ENCODE data around the gene R3HDM1. TPM values are rescaled to one million over a fixed set of nuclear protein-coding genes. Genes with fewer than 3 reads are reported as not detected.
"Not testable (repeated sequence)": the region's sequence is repeated elsewhere in the genome, so short reads cannot be mapped to it uniquely, and the experiment has no call there.

The R3HDM1 gene
- total RNA-seq, 1 donor from 2014 or later = 4.6 TPM

DNA sequence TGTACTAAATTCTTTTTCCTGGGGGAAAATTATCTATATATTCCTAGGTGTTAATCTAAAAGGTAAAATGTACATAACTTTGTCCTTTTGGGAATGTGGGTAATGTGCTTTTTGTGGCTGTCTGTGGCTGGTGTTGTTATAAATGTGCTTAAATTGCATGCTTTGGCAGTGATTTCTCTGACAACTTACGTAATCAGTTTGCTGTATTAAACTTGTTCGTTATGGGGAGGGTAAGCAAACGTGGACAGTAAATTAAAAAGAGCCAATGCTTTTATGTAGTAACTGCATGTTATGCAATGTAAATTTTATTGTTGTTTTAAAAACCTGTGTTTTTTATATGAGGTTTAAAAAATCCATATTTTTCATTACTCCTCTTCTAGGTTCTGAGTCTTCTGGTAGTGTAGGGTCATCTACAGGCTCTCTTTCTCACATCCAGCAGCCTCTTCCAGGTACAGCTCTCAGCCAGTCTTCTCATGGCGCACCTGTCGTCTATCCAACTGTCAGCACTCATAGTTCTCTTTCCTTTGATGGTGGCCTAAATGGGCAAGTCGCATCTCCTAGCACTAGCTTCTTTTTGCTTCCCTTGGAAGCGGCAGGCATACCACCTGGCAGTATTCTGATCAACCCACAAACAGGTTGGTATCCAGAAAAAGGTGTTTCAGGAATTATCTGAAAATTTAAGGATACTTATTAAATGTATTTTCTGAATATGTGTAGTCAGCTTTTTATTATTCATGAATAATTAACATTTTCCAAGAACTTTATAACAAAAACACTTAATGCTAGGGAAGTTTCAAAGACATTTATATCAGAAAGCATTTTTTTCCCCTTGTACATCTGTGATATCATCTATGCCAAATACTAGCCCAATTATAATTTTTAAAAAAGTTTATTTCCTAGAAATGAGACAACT lies 110.1 kb downstream of the R3HDM1 start:
- DNase-seq (ENCODE audit: low read depth in 2 of 2) = no peak

DNA sequence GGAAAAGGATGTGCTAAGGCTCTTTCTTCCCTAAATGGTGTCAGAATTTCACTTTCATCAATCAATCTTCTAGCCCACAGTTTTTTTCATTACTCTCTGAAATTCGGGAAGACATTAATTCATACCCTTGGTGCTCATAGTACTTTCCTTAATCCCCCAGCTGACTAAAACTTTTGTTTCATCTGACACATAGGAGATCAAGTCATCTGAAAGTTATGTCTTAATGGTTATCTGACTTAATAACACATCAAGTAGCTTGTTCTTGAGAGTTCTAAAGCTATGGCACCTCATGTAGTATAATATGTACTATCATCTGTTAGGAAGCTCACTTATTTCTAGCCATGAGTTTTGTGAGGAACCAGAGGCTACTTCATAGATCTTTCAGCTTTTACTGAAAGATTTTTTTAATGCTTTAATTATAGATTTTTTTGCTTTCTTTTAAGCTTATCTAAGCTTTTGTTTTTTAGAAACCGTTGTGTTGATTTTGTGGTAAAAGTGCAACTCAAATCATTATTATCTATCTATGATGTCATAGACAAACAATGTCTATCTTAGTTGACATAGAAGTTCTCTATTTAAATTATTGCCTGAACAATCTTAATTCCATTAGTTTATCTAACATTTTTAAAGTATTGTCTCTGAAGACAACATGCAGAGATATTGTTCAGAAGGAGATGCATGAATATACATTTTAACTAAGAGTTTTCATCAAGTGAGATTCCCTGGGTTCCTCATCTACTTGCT lies 116.7 kb downstream of the R3HDM1 start:
- DNase-seq (ENCODE audit: low read depth in 2 of 2) = no peak

DNA sequence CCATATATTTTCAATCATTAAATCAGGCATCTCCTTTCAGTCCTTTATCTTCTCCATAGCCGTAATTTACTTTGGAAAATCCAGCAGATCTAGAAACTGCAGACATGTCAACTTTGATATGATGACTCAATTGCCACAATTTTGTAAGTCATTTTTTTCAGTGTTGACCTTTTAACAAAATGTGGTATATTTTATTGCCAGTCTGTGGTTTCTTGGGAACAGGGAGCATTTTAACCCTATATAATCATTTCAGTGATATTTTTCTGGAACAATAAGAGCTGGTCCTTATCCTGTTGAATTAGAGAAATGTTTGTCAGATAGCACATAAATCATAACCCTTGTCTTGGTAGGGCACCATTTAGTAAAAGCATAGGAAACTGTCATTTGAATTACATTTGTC lies 119.4 kb downstream of the R3HDM1 start:
- no peak for DNase-seq (ENCODE audit: low read depth in 2 of 2)

DNA sequence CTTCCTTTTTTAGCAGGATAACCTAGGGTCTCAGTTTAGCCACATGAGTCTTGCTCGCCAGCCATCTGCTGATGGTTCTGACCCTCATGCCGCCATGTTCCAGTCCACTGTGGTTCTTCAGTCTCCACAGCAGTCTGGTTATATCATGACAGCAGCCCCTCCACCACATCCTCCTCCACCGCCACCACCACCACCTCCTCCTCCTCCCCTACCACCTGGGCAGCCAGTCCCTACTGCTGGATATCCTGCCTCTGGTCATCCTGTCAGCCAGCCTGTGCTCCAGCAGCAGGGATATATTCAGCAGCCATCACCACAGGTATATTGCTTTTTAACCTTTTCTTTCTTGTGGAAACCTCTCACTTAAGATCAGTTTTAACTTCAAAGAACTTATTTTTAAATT lies 120.4 kb downstream of the R3HDM1 start:
- DNase-seq (ENCODE audit: low read depth in 2 of 2) = no peak

DNA sequence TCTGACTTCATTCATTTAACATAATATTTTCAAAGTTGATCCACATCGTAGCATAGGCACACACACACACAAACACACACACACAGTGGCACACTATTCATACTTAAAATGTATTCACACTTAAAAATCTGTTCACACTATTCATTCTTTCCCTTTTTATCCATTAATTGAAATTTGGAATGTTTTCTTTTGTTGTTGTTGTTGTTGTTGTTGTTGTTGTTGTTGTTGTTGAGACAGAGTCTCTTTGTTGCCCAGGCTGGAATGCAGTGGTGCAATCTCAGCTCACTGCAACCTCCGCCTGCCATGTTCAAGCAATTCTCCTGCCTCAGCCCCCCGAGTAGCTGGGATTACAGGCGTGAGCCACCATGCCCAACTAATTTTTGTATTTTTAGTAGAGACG lies 123.0 kb downstream of the R3HDM1 start:
- DNase-seq (ENCODE audit: low read depth in 2 of 2) = not testable (repeated sequence)

DNA sequence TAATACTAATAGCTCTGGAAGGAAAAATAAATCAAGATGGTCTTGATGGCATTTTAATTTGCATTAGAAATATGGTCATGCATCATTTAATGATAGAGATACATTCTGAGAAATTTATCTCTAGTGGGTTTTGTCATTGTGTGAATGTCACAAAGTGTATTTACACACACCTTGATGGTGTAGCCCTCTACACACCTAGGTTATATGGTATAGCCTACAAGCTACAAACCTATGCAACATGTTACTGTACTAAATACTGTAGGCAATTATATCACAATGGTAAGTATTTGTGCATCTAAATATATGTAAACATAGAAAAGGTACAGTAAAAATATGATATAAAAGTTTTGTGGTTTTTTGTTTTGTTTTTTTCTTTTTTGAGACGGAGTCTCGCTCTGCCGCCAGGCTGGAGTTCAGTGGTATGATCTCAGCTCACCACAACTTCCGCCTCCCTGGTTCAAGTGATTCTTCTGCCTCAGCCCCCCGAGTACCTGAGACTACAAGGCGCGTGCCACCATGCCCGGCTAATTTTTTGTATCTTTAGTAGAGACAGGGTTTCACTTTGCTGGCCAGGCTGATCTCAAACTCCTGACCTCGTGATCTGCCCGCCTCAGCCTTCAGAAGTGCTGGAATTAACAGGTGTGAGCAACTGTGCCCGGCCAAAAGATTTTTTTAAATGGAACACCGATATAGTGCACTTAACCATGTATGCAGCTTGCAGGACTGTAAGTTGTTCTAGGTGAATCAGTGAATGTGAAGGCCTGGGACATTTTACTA lies 126.7 kb downstream of the R3HDM1 start:
- DNase-seq (ENCODE audit: low read depth in 2 of 2) = no peak

DNA sequence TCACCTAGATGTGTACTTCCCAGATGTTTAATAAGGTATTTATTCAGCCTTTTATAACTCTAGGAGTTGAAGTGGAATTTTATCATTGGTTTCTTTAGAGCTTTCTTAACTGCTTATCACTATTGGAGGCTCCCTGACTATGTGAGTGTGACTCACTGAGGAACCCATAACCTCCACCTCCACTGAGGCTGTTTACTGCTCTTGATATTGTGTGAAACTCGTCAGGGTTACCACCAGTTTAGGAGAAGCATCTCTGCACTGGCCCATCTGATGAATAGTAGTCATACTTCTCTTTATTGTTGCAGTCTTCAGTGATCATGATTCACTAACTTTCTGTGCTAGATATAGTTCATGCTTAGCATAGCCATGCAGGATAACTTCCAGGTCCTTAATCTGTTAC lies 130.8 kb downstream of the R3HDM1 start:
- DNase-seq (ENCODE audit: low read depth in 2 of 2) = peak in 1 of 2 donors; percentile 1

DNA sequence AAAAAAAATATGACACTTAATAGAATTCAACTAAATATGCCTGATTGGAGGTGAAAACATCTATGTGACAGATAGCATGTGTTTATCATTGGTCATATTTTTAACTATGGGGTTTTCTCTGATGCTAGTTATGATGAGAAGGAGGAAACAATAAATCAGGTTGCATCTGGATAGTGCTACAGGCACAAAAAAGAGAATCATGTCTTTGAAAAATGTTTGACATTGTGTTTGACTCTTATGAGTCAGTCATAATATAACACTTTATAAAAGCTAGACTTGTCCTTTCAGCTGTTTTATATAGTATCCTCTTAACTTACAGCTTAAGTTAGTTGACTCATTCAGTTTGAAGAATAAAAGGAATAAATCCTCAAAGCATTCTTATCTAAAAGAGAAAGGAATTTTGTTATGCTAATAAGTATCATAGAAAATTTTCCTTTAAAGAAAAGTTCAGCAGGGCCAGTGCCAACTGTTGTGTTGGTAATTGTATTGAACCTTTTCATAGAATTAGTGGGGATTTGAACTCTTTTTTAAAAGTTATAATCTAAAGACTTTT lies 131.9 kb downstream of the R3HDM1 start:
- peak in 1 of 2 donors; percentile 12 for DNase-seq (ENCODE audit: low read depth in 2 of 2)

DNA sequence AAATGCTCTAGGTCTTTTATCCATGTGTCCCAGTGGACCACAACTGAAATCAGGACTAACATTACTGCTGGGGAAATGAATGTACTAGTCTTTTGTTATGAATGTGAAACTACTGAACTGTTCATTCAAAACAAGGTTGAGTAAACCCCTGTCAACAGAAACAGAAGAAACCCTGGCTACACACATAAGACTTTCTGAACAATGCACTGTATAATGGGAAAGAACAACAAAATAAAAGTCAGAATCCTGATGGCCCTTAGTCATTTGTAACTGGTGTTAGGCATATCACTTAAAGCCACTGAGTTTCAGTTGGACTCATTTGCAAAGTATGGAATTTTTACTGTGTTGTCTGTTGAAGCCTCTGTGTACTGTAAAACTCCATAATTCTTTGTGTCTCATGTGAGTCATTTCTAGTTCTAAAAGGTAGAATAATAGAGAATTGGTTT lies 133.4 kb downstream of the R3HDM1 start:
- DNase-seq (ENCODE audit: low read depth in 2 of 2) = peak; percentile 11 to 56

DNA sequence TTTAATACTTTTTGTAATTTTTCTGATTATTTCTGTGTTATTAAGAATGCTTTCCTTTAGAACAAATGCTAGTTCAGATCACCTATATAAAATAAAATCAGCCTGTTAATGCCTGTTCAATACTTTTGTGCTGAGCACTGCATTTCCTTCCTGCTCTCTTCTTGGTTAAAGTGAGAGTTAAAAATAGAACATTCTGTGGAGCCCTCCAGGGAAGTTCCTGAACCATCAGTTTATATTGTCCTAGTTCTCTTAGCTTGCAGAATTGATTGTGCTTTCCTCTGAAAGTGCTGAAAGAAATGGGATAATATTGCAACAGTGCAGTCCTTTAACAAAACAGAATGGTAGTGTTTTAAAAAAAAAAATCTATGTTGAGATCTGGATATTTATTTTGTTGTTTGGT lies 135.8 kb downstream of the R3HDM1 start:
- peak; percentile 56 to 72 for DNase-seq (ENCODE audit: low read depth in 2 of 2)

DNA sequence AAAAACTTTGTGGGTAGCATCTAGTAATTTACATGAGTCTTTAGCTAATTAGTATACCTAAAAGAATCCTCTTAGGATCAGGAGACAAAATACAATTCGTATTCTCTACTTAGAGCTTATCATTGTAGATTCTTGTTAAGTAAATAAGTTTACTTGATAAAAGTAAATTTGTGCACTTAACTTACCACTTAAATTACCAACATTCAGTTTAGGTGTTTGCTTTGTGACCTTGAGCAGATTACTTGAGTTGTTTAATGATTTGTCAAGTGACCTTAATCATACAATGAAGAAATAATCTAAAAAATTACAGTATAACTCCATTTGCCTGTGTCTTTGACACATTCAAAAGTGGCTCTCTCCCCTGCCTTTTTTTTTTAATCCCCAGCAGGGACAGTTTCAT lies 143.2 kb downstream of the R3HDM1 start:
- DNase-seq (ENCODE audit: low read depth in 2 of 2) = no peak

DNA sequence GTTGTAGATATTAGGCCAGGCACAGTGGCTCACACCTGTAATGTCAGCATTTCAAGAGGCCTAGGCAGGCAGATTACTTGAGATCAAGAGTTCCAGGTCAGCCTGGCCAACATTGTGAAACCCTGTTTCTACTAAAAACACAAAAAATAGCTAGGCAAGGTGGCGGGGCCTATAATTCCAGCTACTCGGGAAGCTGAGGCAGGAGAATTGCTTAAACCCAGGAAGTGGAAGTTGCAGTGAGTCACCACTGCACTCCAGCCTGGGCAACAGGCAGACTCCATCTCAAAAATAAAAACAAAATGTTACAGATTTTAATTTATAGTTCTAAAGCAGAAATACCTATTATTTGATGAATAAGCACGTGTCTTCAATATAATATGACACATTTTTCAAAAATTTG lies 144.7 kb downstream of the R3HDM1 start:
- DNase-seq (ENCODE audit: low read depth in 2 of 2) = peak; percentile 7 to 44

DNA sequence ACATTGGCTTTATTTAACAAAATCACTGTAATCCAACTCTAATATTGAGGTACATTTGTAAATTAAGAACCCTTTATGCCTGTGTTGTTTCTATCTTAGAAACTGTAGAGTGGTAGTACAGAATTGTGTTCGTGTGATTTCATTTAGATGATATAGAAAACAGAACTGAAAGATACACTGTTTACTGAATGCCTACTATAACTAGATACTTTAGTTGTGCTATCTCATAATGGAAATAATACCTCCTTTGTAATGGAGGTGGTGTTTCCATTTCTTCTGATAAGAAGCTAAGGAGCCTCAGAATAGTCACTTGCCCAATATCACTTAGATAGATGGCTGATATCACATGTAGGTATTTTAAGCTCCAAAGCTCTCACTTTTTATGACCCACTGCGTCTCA lies 147.8 kb downstream of the R3HDM1 start:
- no peak for DNase-seq (ENCODE audit: low read depth in 2 of 2)

DNA sequence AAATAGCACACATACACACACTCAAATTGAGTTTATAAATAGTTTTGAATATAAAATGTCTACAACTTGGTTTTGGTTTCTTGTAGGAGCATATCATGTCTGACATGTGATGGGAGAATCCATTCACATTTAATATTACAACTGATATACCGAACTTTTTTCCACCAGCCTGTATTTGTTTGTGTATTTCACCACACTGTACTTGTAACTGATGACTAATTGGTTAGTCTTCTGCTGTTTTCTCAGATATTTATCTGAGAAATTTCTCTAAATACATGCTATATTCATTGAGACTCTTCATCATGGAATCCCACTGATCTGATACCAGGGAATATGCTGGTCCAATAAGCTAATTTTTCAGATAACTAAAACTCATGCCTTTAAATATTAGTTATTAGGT lies 154.1 kb downstream of the R3HDM1 start:
- DNase-seq (ENCODE audit: low read depth in 2 of 2) = no peak

DNA sequence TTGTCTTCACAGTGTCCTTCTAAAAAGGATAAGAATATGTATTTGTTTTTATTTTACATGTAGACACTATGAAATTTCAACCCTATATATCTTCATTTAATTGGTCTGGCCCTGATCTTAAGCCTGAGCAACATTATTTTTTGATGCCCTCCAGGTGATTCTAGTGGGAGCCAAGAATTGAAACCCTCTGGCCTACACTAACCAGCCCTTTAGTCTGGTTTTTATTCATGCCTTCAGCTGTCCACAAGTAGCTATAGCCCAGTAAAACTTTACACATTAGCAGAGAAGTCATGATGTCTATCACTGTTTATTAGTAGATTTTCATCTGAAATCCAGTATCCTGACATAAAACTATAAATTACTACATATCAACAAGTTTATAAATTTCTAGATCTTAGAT lies 157.7 kb downstream of the R3HDM1 start:
- DNase-seq (ENCODE audit: low read depth in 2 of 2) = no peak

DNA sequence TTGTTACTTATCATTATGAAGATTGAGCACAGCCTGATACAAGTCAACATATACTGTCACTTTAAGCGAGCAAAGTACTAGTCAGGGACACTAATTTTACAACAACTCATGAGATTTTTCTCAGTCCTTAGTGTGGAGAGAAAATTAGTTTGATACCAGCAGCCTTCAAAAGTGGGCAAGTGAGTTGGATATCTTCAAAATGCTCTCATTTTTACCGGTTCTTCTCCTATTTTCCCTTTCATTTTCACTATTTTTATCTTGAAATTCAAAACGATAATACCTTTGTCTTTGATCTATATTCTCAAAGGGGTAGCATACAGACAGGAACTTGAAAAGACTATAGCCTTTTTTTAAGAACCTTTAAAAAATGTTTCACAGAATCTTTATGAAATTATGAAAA lies 158.4 kb downstream of the R3HDM1 start:
- DNase-seq (ENCODE audit: low read depth in 2 of 2) = no peak

DNA sequence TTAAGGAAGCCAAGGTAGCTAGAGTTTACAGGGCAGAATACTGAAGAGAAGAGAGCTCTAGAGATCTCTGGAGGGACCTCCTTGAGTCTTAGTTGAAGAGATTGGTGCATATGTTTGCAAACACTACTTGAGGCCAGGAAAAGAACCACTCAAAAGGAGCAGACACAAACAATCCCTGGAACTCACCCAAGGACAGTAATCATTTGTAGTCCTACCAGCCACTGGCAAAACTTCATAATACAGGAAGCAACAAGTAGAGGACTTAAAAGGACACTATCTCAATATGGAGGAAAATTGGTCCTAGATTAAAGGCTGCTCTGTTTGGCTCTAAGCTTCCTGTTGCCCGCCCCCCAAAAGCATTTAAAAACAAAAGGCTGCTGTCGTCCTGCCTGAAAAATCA lies 163.4 kb downstream of the R3HDM1 start:
- DNase-seq (ENCODE audit: low read depth in 2 of 2) = peak in 1 of 2 donors; percentile 65

DNA sequence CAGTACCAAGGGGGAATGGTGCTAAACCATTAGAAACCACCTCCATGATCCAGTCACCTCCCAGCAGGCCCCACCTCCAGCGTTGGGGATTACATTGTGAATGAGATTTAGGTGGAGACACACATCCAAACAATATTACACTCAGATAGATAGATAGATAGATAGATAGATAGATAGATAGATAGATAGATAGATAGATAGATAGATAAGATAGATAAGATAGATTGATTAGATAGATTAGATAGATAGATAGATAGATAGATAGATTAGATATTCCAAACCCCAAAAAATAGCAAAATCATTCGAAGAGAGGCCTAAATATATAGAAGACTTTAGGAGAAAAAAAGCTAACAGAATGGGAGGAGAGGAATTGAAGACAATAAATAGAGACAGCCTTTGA lies 167.6 kb downstream of the R3HDM1 start:
- DNase-seq (ENCODE audit: low read depth in 2 of 2) = no peak

DNA sequence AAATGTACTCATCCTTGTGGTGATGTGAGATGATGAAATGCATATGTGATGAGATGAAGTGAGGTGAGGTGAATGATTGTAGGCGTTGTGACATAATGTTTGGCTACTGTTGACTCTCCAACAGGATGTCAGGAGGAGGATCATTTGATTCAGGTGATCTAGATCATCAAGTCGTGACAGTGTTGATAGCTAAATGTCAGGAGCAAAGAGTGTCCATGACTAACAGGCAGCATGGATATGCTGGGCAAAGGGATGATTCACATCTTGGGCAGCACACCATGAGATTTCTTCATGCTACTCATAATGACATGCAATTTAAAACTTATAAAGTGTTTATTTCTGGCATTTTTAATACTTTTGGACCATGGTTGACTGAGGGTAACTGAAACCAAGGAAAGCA lies 170.2 kb downstream of the R3HDM1 start:
- no peak for DNase-seq (ENCODE audit: low read depth in 2 of 2)

DNA sequence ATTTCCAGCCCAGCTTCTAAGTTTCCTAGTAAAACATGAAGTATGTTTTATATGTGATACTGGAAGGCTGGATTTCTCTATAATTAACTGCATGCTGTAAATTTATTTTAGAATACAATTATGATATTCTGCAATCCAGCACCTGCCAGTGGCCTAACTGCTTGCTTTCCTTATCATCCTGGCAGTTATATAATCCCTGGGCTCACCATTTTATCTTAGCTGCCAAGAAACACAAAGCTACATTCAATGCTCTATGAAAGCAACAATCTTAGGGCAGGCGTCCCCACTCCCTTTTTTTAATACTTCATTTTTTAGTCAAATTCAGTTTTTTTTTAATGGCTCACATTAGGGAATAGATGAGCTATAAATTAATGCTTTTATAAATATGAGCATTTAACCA lies 172.0 kb downstream of the R3HDM1 start:
- DNase-seq (ENCODE audit: low read depth in 2 of 2) = no peak

DNA sequence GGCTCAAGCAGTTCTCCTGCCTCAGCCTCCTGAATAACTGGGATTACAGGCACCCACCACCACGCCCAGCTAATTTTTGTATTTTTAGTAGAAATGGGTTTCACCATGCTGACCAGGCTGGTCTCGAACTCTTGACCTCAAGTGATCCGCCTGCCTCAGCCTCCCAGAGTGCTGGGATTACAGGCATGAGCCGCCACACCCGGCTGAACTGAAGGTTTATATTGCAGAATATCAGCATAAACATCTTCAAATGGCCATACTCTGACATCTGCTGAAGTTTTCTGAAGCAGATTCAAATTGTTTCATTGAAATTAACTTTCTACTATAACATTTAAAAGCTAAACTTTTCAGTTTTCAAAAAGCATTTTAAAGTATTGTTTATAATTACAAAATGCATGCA lies 172.8 kb downstream of the R3HDM1 start:
- not testable (repeated sequence) for DNase-seq (ENCODE audit: low read depth in 2 of 2)

DNA sequence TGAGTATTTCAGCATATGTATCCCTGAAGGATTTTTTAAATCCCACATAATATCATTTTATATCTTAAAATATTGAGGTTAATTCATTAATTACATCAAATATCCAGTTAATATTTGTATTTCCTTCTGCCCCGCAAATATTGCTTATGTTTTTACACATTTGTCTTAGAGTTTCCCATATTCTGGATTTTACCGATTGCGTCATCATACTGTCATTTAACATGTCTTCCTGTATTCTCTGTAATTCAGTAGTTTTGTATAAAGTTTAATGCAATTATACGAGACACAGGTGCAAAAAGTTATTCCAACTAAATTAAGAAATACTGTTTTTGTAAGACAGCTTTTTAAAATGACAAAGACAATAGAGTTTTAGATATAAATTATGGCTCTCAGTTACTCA lies 176.9 kb downstream of the R3HDM1 start:
- no peak for DNase-seq (ENCODE audit: low read depth in 2 of 2)
